DOHH2 (cell line): ENCODE results near the gene RALGAPA2.

Experiments used
- EZH2phosphoT487 ChIP-seq: fragments of 200-600 bp; sonication (generic); IDR thresholded peaks from 2 replicates; pipeline ENCODE4 v1.6.1; 2017; ENCODE audit warnings: borderline replicate concordance, mild to moderate bottlenecking, antibody characterized with exemption, low read length, moderate library complexity, mixed read lengths
- TF ChIP-seq, protein P1 (sequence below): fragments of 200-600 bp; sonication (generic); IDR thresholded peaks from one replicate; pipeline ENCODE4 v1.5.1; 2014; ENCODE audit warnings: antibody characterized with exemption, mild to moderate bottlenecking, low read depth, low read length; ENCODE audit not compliant: poor library complexity, severe bottlenecking

DNA sequence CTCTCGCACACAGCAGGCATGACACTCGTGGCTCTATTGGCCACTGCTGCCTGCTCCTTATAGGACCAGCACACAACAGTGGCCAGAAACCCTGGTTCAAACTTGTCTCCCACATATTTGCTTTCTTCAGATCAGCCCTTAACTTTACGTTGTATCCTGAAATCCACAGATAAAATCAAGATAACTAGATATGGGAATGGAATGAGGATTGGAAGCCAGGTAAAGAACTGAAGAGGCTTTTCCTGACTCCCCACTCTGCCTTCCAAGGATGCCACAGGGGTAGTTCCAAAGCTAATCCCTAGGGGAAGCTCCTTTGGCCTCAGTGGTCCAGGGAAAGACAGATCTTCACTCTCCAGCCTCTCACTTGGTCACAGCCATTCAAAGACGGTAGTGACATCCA is 258.1 kb downstream of the RALGAPA2 start:
- TF ChIP-seq, protein P1, sequence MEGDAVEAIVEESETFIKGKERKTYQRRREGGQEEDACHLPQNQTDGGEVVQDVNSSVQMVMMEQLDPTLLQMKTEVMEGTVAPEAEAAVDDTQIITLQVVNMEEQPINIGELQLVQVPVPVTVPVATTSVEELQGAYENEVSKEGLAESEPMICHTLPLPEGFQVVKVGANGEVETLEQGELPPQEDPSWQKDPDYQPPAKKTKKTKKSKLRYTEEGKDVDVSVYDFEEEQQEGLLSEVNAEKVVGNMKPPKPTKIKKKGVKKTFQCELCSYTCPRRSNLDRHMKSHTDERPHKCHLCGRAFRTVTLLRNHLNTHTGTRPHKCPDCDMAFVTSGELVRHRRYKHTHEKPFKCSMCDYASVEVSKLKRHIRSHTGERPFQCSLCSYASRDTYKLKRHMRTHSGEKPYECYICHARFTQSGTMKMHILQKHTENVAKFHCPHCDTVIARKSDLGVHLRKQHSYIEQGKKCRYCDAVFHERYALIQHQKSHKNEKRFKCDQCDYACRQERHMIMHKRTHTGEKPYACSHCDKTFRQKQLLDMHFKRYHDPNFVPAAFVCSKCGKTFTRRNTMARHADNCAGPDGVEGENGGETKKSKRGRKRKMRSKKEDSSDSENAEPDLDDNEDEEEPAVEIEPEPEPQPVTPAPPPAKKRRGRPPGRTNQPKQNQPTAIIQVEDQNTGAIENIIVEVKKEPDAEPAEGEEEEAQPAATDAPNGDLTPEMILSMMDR, result no peak
- no peak for TF ChIP-seq EZH2phosphoT487
